Measurements from ENCODE around the gene SCN8A.

SCN8A gene

DNA sequence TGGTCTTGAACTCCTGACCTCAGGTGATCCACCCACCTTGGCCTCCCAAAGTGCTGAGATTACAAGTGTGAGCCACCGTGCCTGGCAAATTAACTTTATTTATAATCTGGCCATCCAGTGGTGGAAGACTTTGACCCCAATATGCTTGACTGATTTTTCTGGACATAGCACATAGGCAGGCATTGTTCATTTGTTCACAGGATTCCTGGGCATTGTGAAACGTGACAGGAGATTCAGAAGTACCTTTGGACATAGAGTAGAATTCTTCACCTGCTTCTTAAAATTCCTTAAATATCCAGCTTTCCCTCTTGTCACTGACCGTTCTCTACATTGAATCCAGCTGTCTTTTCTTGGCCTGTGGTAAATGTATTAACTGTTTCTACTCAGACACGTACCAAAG is 103.1 kb downstream of the SCN8A start:
- TF ChIP-seq, protein P1, sequence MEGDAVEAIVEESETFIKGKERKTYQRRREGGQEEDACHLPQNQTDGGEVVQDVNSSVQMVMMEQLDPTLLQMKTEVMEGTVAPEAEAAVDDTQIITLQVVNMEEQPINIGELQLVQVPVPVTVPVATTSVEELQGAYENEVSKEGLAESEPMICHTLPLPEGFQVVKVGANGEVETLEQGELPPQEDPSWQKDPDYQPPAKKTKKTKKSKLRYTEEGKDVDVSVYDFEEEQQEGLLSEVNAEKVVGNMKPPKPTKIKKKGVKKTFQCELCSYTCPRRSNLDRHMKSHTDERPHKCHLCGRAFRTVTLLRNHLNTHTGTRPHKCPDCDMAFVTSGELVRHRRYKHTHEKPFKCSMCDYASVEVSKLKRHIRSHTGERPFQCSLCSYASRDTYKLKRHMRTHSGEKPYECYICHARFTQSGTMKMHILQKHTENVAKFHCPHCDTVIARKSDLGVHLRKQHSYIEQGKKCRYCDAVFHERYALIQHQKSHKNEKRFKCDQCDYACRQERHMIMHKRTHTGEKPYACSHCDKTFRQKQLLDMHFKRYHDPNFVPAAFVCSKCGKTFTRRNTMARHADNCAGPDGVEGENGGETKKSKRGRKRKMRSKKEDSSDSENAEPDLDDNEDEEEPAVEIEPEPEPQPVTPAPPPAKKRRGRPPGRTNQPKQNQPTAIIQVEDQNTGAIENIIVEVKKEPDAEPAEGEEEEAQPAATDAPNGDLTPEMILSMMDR (IDR thresholded peaks at IDR 0.05; ENCODE audit: unreplicated experiment in 3 of 3): no peak
- H3K4me3 Mint-ChIP-seq: no peak overlapping the region
- peaks cover 4% of the 10 kb centered on the region for H3K4me1 Mint-ChIP-seq
- H3K27ac Mint-ChIP-seq: no peak overlapping the region
- H3K27me3 Mint-ChIP-seq (ENCODE audit: low read depth): no peaks in the 10 kb centered on the region
- H3K36me3 Mint-ChIP-seq (ENCODE audit: low read depth): no peaks in the 10 kb centered on the region
- H3K9me3 Mint-ChIP-seq: no peaks in the 10 kb centered on the region

DNA sequence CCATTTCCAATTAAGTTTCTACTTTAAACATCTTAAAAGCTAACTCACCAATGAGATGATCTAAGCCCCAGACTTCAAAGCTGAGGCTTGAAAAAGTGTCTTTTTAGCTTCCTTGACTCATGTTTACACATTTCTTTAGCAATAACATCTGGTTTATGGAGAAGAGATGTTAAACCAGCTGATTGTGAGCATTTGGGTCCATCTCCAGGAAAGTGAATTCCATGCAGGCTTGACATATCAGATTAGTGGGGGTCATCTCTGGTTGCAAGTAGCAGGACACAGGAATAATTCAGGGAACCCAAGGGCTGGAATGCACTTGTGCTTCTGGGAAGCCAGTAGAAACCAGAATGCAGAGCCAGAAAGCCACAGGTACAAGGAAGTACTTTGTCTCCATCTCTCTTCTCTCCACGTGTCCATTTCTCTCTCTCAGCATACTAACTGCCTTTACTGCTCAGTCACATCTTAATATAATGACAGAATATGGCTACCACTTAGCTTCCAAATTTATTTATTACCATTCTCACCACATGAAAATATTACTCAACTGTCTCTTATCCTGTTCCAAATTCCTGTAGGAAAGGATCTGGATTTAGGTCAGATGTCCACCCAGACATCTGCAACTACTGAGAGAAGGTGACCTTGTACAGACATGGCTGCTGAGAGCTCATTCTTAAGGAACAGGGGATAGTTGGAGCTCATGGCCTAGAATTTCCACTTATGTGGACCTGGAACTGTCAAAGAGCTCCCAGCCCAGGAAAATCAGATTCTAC is 104.4 kb downstream of the SCN8A start:
- H3K27me3 Mint-ChIP-seq (ENCODE audit: low read depth): no peaks in the 10 kb centered on the region
- H3K4me3 Mint-ChIP-seq: no peak overlapping the region
- TF ChIP-seq, protein P1 (IDR thresholded peaks at IDR 0.05; ENCODE audit: unreplicated experiment in 3 of 3): no peak
- H3K27ac Mint-ChIP-seq: no peak overlapping the region
- H3K9me3 Mint-ChIP-seq: no peaks in the 10 kb centered on the region
- no peaks in the 10 kb centered on the region for H3K36me3 Mint-ChIP-seq (ENCODE audit: low read depth)
- H3K4me1 Mint-ChIP-seq: peaks cover 4% of the 10 kb centered on the region

GRCh38 chr12:51699219-51699618 is 108.2 kb downstream of the SCN8A start:
- no peaks in the 10 kb centered on the region for H3K36me3 Mint-ChIP-seq (ENCODE audit: low read depth)
- H3K27ac Mint-ChIP-seq: no peak overlapping the region
- peaks cover 4% of the 10 kb centered on the region for H3K4me1 Mint-ChIP-seq
- no peaks in the 10 kb centered on the region for H3K9me3 Mint-ChIP-seq
- H3K27me3 Mint-ChIP-seq (ENCODE audit: low read depth): no peaks in the 10 kb centered on the region
- TF ChIP-seq, protein P1 (IDR thresholded peaks at IDR 0.05; ENCODE audit: unreplicated experiment in 3 of 3): no peak
- H3K4me3 Mint-ChIP-seq: no peak overlapping the region

- Mint-ChIP-seq H3K4me1 (no peaks in the 10 kb centered on the region), H3K36me3 (ENCODE audit: low read depth) (no peaks in the 10 kb centered on the region), H3K4me3 (no peak overlapping the region), H3K27ac (no peak overlapping the region), H3K9me3 (no peaks in the 10 kb centered on the region), H3K27me3 (ENCODE audit: low read depth) (no peaks in the 10 kb centered on the region)
- TF ChIP-seq, protein P1 (IDR thresholded peaks at IDR 0.05; ENCODE audit: unreplicated experiment in 3 of 3): no peak
Observed at GRCh38 chr12:51700887-51701286, 109.9 kb downstream of the SCN8A start.

GRCh38 chr12:51702587-51702986 is 111.6 kb downstream of the SCN8A start:
- H3K4me3 Mint-ChIP-seq: no peak overlapping the region
- TF ChIP-seq, protein P1 (IDR thresholded peaks at IDR 0.05; ENCODE audit: unreplicated experiment in 3 of 3): no peak
- H3K36me3 Mint-ChIP-seq (ENCODE audit: low read depth): no peaks in the 10 kb centered on the region
- no peaks in the 10 kb centered on the region for H3K27me3 Mint-ChIP-seq (ENCODE audit: low read depth)
- H3K4me1 Mint-ChIP-seq: no peaks in the 10 kb centered on the region
- H3K9me3 Mint-ChIP-seq: no peaks in the 10 kb centered on the region
- H3K27ac Mint-ChIP-seq: no peak overlapping the region

DNA sequence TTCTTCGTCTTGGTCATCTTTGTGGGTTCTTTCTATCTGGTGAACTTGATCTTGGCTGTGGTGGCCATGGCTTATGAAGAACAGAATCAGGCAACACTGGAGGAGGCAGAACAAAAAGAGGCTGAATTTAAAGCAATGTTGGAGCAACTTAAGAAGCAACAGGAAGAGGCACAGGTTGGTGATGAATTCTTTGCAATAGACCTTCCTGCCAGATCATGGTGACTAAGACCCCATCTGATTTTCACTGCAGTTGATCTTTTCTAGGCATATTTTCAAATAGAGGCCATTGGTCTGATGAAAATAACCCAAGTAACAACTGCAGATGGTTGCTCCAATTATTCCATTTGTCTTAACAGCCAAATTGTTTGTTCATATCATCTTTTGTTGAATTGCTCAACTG is 114.4 kb downstream of the SCN8A start:
- Mint-ChIP-seq H3K27ac (no peak overlapping the region), H3K4me1 (no peaks in the 10 kb centered on the region), H3K9me3 (no peaks in the 10 kb centered on the region), H3K36me3 (ENCODE audit: low read depth) (no peaks in the 10 kb centered on the region), H3K27me3 (ENCODE audit: low read depth) (no peaks in the 10 kb centered on the region), H3K4me3 (no peak overlapping the region)
- TF ChIP-seq, protein P1 (IDR thresholded peaks at IDR 0.05; ENCODE audit: unreplicated experiment in 3 of 3): no peak
